ENCODE data around the gene SND1.
"Not testable (repeated sequence)": the region's sequence is repeated elsewhere in the genome, so short reads cannot be mapped to it uniquely, and the experiment has no call there.

Gene SND1

GRCh38 chr7:128106821-128107220, 454.8 kb downstream of the SND1 start:
- Histone ChIP-seq H3K9me3 (ENCODE audit: insufficient read depth, low read length) (no peaks in the 10 kb centered on the region), H3K27me3 (ENCODE audit: low read length) (no peaks in the 10 kb centered on the region), H3K9ac (ENCODE audit: low read length) (no peak overlapping the region; the same call in 1 of the 2 replicates), H4K20me1 (ENCODE audit: low read depth, low read length) (no peaks in the 10 kb centered on the region), H3F3A (ENCODE audit: insufficient read depth) (peaks cover 42% of the 10 kb centered on the region), H3K79me2 (ENCODE audit: insufficient read depth, low read length) (no peaks in the 10 kb centered on the region), H3K9me2 (replicated peaks; ENCODE audit: insufficient read depth, low read length) (no peaks in the 10 kb centered on the region), H3K4me2 (ENCODE audit: low read depth, low read length, poor library complexity, severe bottlenecking) (no peak overlapping the region), H3K4me3 (ENCODE audit: insufficient read depth, low read length, poor library complexity, severe bottlenecking) (no peak overlapping the region), H3K27ac (ENCODE audit: low read depth, low read length) (peak overlapping the region; percentile 59), H3K36me3 (ENCODE audit: low read length) (no peaks in the 10 kb centered on the region), H2AFZ (ENCODE audit: low read depth, low read length, severe bottlenecking) (no peak overlapping the region)
- no peak for TF ChIP-seq EZH2phosphoT487 (conservative IDR thresholded peaks at IDR 0.05; ENCODE audit: low read length)
- TF ChIP-seq, protein P1, sequence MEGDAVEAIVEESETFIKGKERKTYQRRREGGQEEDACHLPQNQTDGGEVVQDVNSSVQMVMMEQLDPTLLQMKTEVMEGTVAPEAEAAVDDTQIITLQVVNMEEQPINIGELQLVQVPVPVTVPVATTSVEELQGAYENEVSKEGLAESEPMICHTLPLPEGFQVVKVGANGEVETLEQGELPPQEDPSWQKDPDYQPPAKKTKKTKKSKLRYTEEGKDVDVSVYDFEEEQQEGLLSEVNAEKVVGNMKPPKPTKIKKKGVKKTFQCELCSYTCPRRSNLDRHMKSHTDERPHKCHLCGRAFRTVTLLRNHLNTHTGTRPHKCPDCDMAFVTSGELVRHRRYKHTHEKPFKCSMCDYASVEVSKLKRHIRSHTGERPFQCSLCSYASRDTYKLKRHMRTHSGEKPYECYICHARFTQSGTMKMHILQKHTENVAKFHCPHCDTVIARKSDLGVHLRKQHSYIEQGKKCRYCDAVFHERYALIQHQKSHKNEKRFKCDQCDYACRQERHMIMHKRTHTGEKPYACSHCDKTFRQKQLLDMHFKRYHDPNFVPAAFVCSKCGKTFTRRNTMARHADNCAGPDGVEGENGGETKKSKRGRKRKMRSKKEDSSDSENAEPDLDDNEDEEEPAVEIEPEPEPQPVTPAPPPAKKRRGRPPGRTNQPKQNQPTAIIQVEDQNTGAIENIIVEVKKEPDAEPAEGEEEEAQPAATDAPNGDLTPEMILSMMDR (IDR thresholded peaks at IDR 0.05; ENCODE audit: insufficient read depth, low read length, poor library complexity, severe bottlenecking) = no peak

GRCh38 chr7:128107516-128107915, 455.5 kb downstream of the SND1 start:
- not testable (repeated sequence) for H2AFZ ChIP-seq (ENCODE audit: low read depth, low read length, severe bottlenecking); H3K79me2 ChIP-seq (ENCODE audit: insufficient read depth, low read length); H3K36me3 ChIP-seq (ENCODE audit: low read length); H3K9me2 ChIP-seq (replicated peaks; ENCODE audit: insufficient read depth, low read length); H3K4me3 ChIP-seq (ENCODE audit: insufficient read depth, low read length, poor library complexity, severe bottlenecking); H3K9ac ChIP-seq (ENCODE audit: low read length); H3K4me2 ChIP-seq (ENCODE audit: low read depth, low read length, poor library complexity, severe bottlenecking); H3K27me3 ChIP-seq (ENCODE audit: low read length); H3K27ac ChIP-seq (ENCODE audit: low read depth, low read length); H3K9me3 ChIP-seq (ENCODE audit: insufficient read depth, low read length); H4K20me1 ChIP-seq (ENCODE audit: low read depth, low read length)
- peaks cover 36% of the 10 kb centered on the region for H3F3A ChIP-seq (ENCODE audit: insufficient read depth)

GRCh38 chr7:128108129-128108528, 456.1 kb downstream of the SND1 start:
- H3K9me3 ChIP-seq (ENCODE audit: insufficient read depth, low read length) = no peaks in the 10 kb centered on the region
- H3F3A ChIP-seq (ENCODE audit: insufficient read depth) = peaks cover 37% of the 10 kb centered on the region
- H4K20me1 ChIP-seq (ENCODE audit: low read depth, low read length) = no peaks in the 10 kb centered on the region
- H3K79me2 ChIP-seq (ENCODE audit: insufficient read depth, low read length) = no peaks in the 10 kb centered on the region
- H3K4me2 ChIP-seq (ENCODE audit: low read depth, low read length, poor library complexity, severe bottlenecking) = peak overlapping the region; percentile 76
- no peaks in the 10 kb centered on the region for H3K27me3 ChIP-seq (ENCODE audit: low read length)
- H3K36me3 ChIP-seq (ENCODE audit: low read length) = no peaks in the 10 kb centered on the region
- peak overlapping the region; percentile 98 for H3K27ac ChIP-seq (ENCODE audit: low read depth, low read length)
- H2AFZ ChIP-seq (ENCODE audit: low read depth, low read length, severe bottlenecking) = no peak overlapping the region
- TF ChIP-seq, protein P1 (IDR thresholded peaks at IDR 0.05; ENCODE audit: insufficient read depth, low read length, poor library complexity, severe bottlenecking) = no peak
- no peaks in the 10 kb centered on the region for H3K9me2 ChIP-seq (replicated peaks; ENCODE audit: insufficient read depth, low read length)
- peak overlapping the region; percentile 53 for H3K9ac ChIP-seq (ENCODE audit: low read length)
- peak overlapping the region; percentile 22 for H3K4me3 ChIP-seq (ENCODE audit: insufficient read depth, low read length, poor library complexity, severe bottlenecking)

DNA sequence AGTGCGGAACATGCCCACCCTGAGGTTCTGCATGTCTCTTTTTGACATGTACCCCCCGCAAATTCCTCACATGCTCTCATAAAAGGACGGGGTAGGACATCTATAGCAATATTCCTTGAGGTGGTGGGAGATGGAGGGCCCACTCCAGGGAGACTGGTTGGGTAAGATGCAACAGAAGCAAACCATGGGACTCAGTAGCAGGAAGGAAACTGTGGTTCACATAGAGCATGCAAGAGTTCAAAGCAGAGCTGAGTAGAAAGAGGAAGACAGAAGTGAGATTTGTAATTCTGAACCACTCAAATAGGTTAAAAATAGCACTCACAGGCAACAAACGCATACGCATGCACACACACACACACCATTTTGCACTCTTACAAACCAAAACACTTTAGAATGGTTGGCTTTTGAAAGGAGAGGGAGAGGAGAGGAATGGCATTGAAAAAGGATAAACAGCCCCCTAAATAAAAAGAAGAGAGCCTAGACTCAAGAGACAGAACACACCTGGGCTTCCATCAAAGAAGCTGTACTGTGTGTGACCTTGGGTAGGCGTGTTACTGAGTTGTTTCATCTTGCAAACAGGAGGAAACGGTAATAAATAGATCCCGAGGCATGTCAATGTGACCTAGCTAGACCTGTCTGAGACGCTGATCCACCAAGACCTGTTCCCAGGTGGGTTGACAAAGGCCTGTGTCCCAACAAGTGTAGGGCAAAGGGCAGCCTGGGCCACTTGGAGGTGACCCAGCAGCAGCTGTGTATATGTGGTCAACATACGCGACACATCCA, 456.8 kb downstream of the SND1 start:
- Histone ChIP-seq H4K20me1 (ENCODE audit: low read depth, low read length) (no peaks in the 10 kb centered on the region), H3K36me3 (ENCODE audit: low read length) (no peaks in the 10 kb centered on the region), H3K9me2 (replicated peaks; ENCODE audit: insufficient read depth, low read length) (no peaks in the 10 kb centered on the region), H3K9ac (ENCODE audit: low read length) (peak overlapping the region; percentile 53), H3K4me2 (ENCODE audit: low read depth, low read length, poor library complexity, severe bottlenecking) (peak overlapping the region; percentile 76), H2AFZ (ENCODE audit: low read depth, low read length, severe bottlenecking) (peak overlapping the region; percentile 10), H3K27me3 (ENCODE audit: low read length) (no peaks in the 10 kb centered on the region), H3F3A (ENCODE audit: insufficient read depth) (peaks cover 41% of the 10 kb centered on the region), H3K9me3 (ENCODE audit: insufficient read depth, low read length) (no peaks in the 10 kb centered on the region), H3K4me3 (ENCODE audit: insufficient read depth, low read length, poor library complexity, severe bottlenecking) (peak overlapping the region; percentile 22), H3K27ac (ENCODE audit: low read depth, low read length) (peak overlapping the region; percentile 98), H3K79me2 (ENCODE audit: insufficient read depth, low read length) (no peaks in the 10 kb centered on the region)
- TF ChIP-seq, protein P1 (IDR thresholded peaks at IDR 0.05; ENCODE audit: insufficient read depth, low read length, poor library complexity, severe bottlenecking) = no peak
- no peak for TF ChIP-seq EZH2phosphoT487 (conservative IDR thresholded peaks at IDR 0.05; ENCODE audit: low read length)

DNA sequence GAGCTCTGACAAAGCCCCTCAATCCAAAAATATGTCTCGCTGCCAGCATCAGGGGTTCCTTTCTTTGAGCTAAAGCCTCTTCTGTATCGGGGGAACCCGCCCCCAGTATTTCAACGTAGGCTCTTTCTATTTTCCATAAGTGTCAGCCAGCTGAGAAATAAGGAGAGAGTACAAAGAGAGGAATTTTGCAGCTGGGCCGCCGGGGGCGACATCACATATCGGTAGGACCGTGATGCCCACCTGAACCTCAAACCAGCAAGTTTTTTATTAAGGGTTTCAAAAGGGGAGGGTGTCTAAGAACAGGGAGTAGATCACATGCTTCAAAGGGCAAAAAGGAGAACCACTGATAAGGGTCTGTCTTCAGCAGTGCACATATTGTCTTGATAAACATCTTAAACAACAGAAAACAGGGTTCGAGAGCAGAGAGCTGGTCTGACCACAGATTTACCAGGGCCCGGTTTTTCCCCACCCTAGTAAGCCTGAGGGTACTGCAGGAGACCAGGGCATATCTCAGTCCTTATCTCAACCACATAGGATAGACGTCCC, 457.5 kb downstream of the SND1 start:
- Histone ChIP-seq H3K27ac (ENCODE audit: low read depth, low read length) (peak overlapping the region; percentile 98), H3K4me3 (ENCODE audit: insufficient read depth, low read length, poor library complexity, severe bottlenecking) (peak overlapping the region; percentile 1), H3F3A (ENCODE audit: insufficient read depth) (peaks cover 41% of the 10 kb centered on the region), H3K9ac (ENCODE audit: low read length) (peak overlapping the region; percentile 53), H3K4me2 (ENCODE audit: low read depth, low read length, poor library complexity, severe bottlenecking) (peak overlapping the region; percentile 76), H2AFZ (ENCODE audit: low read depth, low read length, severe bottlenecking) (peak overlapping the region; percentile 10)
- not testable (repeated sequence) for H3K79me2 ChIP-seq (ENCODE audit: insufficient read depth, low read length); H3K36me3 ChIP-seq (ENCODE audit: low read length); H3K9me3 ChIP-seq (ENCODE audit: insufficient read depth, low read length); H4K20me1 ChIP-seq (ENCODE audit: low read depth, low read length); H3K27me3 ChIP-seq (ENCODE audit: low read length); H3K9me2 ChIP-seq (replicated peaks; ENCODE audit: insufficient read depth, low read length)

Data from SU-DHL-6 (cell line).